Measurements from ENCODE around the gene AK8.

The AK8 gene

GRCh38 chr9:132840980-132841379 lies 37.1 kb downstream of the AK8 start:
- TF ChIP-seq CREB1 (IDR thresholded peaks at IDR 0.05; ENCODE audit: low read depth) (no peak), FOXM1 (IDR thresholded peaks at IDR 0.05; ENCODE audit: borderline replicate concordance, low read depth) (no peak), REST (IDR thresholded peaks at IDR 0.05; ENCODE audit: low read depth) (no peak), CEBPB (IDR thresholded peaks at IDR 0.05) (no peak), YY1 (IDR thresholded peaks at IDR 0.05; ENCODE audit: low read depth) (no peak), NFIC (IDR thresholded peaks at IDR 0.05) (no peak), TEAD4 (IDR thresholded peaks at IDR 0.05) (no peak), TAF1 (IDR thresholded peaks at IDR 0.05; ENCODE audit: low read depth) (no peak), EGR1 (IDR thresholded peaks at IDR 0.05) (no peak), RAD21 (IDR thresholded peaks at IDR 0.05; ENCODE audit: low read depth) (no peak)
- TF ChIP-seq, protein P1, sequence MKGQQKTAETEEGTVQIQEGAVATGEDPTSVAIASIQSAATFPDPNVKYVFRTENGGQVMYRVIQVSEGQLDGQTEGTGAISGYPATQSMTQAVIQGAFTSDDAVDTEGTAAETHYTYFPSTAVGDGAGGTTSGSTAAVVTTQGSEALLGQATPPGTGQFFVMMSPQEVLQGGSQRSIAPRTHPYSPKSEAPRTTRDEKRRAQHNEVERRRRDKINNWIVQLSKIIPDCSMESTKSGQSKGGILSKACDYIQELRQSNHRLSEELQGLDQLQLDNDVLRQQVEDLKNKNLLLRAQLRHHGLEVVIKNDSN (IDR thresholded peaks at IDR 0.05) = no peak

- no peak for TF ChIP-seq FOXM1 (IDR thresholded peaks at IDR 0.05; ENCODE audit: borderline replicate concordance, low read depth)
- TF ChIP-seq NFIC (IDR thresholded peaks at IDR 0.05) = no peak
- TF ChIP-seq EP300 (IDR thresholded peaks at IDR 0.05; ENCODE audit: borderline replicate concordance) = no peak
- TF ChIP-seq EGR1 (IDR thresholded peaks at IDR 0.05) = no peak
- no peak for TF ChIP-seq TEAD4 (IDR thresholded peaks at IDR 0.05)
- TF ChIP-seq REST (IDR thresholded peaks at IDR 0.05; ENCODE audit: low read depth) = no peak
- TF ChIP-seq RAD21 (IDR thresholded peaks at IDR 0.05; ENCODE audit: low read depth) = no peak
- TF ChIP-seq TCF12 (IDR thresholded peaks at IDR 0.05; ENCODE audit: low read depth) = no peak
- no peak for TF ChIP-seq ZBTB7A (IDR thresholded peaks at IDR 0.05; ENCODE audit: low read depth)
- TF ChIP-seq, protein P1 (IDR thresholded peaks at IDR 0.05) = no peak
- no peak for TF ChIP-seq CEBPB (IDR thresholded peaks at IDR 0.05)
- TF ChIP-seq TAF1 (IDR thresholded peaks at IDR 0.05; ENCODE audit: low read depth) = no peak
- no peak for TF ChIP-seq YY1 (IDR thresholded peaks at IDR 0.05; ENCODE audit: low read depth)
- TF ChIP-seq, protein P2, sequence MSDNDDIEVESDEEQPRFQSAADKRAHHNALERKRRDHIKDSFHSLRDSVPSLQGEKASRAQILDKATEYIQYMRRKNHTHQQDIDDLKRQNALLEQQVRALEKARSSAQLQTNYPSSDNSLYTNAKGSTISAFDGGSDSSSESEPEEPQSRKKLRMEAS (IDR thresholded peaks at IDR 0.05) = no peak
- no peak for TF ChIP-seq CREB1 (IDR thresholded peaks at IDR 0.05; ENCODE audit: low read depth)
Measured at GRCh38 chr9:132838291-132838690, 39.8 kb downstream of the AK8 start.

DNA sequence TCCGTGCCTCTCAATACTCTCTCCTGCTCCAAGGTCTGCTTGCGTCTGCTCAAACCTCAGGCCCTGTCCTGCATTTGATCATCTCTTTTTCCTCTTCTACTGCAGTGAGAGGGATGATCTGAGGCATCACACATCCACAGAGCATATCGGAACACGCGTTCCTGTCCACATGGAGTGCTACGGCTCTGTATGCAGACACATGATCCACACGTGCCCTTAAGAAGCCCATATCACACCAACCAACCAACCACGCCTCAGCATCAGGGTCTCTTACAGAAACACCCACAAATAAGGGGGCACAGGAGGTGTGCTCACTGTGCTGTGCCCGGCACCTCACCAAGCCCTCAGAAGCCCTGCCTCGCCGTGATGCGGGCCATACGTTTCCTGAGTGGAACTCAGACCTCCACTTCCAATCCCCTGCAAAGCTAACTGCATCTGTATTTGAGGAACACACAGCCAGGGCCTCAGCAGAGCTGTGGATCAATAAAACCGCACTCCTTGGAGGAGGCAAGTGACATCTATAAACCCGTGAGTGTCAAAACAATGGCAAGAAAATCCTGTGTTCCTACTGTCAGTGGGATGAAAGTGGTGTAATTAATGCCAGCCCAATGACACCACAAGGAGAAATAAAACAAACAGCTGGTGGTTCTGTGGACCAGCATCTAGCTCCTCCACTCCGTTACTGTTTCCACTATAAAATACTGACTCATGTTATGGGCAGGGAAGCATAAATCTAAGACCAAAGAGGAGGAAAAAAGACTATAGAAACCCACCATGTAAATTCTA lies 40.4 kb downstream of the AK8 start:
- TF ChIP-seq REST (IDR thresholded peaks at IDR 0.05; ENCODE audit: low read depth) (no peak), ZBTB7A (IDR thresholded peaks at IDR 0.05; ENCODE audit: low read depth) (no peak), RAD21 (IDR thresholded peaks at IDR 0.05; ENCODE audit: low read depth) (no peak), YY1 (IDR thresholded peaks at IDR 0.05; ENCODE audit: low read depth) (no peak), NFIC (IDR thresholded peaks at IDR 0.05) (no peak), TAF1 (IDR thresholded peaks at IDR 0.05; ENCODE audit: low read depth) (no peak), EP300 (IDR thresholded peaks at IDR 0.05; ENCODE audit: borderline replicate concordance) (no peak), TCF12 (IDR thresholded peaks at IDR 0.05; ENCODE audit: low read depth) (no peak), CEBPB (IDR thresholded peaks at IDR 0.05) (no peak), FOXM1 (IDR thresholded peaks at IDR 0.05; ENCODE audit: borderline replicate concordance, low read depth) (no peak)
- TF ChIP-seq, protein P1 (IDR thresholded peaks at IDR 0.05) = no peak
- TF ChIP-seq, protein P2 (IDR thresholded peaks at IDR 0.05) = no peak

Measured in Ishikawa (cell line).